Measurements from ENCODE around the gene DAB1.

The DAB1 gene

DNA sequence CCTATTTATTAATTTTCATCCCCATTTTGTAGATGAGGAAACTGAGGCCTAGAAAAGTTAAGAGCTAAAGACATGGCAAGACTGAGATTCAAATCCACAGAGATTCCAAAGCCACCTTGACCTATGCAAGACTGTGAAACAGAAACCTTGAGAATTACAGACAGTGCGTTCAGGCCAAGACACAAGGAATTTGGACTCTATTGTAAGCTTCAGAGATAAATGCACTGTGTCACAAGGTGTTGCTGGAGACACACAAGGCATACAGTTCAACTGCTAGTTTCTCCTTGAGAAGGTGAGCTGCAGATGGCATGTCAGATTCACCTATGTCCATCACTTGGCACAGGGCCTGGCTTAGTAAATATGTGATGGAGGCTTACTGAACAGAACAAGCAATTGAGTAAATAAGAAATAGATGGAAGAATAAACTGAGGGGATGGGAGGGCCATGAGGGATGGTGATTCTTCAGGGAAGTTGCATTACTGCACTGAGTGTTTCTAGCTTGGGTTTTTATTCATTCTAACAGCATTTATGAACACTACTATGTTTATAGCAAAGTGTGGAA lies 215.0 kb downstream of the DAB1 start:
- no peak for DNase-seq (ENCODE audit: low read depth)
- no peak overlapping the region for H3K4me3 ChIP-seq (ENCODE audit: control insufficient read depth, low read depth, low read length)
- TF ChIP-seq, protein P1, sequence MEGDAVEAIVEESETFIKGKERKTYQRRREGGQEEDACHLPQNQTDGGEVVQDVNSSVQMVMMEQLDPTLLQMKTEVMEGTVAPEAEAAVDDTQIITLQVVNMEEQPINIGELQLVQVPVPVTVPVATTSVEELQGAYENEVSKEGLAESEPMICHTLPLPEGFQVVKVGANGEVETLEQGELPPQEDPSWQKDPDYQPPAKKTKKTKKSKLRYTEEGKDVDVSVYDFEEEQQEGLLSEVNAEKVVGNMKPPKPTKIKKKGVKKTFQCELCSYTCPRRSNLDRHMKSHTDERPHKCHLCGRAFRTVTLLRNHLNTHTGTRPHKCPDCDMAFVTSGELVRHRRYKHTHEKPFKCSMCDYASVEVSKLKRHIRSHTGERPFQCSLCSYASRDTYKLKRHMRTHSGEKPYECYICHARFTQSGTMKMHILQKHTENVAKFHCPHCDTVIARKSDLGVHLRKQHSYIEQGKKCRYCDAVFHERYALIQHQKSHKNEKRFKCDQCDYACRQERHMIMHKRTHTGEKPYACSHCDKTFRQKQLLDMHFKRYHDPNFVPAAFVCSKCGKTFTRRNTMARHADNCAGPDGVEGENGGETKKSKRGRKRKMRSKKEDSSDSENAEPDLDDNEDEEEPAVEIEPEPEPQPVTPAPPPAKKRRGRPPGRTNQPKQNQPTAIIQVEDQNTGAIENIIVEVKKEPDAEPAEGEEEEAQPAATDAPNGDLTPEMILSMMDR (conservative IDR thresholded peaks at IDR 0.05; ENCODE audit: control insufficient read depth, insufficient read depth, low read depth, low read length) = no peak

DNA sequence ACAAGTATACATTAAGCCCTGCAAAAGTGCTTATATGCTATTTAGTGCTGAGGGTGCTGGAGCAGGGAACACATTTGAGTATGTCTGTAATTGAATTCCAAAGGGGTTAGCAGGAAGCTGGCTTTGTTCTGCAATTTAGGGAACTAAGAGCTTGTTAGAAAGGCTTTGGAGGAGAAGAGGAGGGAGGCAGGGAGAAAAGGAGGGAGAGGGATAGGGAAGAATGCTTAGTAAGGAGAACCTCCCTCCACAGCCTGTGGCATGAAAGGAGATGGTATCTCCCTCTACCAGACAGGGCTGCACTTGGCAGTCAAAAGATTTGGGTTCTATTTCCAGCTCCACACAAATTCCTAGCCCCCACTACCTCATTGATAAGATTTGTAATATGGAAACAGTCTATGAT lies 217.8 kb downstream of the DAB1 start:
- TF ChIP-seq, protein P1 (conservative IDR thresholded peaks at IDR 0.05; ENCODE audit: control insufficient read depth, insufficient read depth, low read depth, low read length) = no peak

DNA sequence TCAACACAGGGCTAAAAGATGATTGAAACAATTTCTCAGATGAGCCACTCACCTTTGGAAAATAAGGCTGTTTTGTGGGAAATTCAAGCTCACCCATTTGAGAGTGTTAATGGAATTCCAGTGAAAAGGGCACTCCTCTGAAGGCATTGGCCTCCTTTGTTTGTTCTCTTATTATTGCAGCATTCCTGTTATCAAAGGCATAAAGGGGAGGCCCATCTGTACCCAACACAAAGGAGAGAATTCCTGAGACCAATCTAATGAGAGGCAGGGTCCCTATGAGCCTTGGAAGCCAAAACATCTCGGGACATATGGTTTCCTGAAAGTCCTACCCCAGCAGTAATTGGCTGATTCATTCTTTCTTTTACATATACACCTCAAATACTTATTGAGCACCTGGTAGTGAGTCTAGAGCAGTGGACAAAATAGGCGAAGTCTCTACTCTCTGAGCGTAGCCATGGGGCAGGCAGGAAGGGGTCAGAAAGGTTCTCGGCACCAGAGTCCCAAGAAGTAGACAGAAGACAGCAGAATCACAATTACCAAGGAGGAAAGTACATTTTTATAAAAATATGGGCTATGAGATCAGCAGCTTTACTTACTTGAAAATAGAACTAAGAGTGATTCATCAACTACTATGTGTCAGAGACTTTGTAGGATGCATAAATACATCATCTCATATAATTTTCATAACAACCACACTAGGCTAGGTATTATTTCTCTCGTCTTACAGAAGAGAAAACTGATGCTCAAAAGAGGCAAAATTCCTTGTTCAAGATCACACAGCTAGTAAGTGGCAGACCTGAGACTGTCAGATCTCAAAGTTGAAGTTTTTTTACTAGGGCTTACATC lies 218.7 kb downstream of the DAB1 start:
- TF ChIP-seq, protein P1 (conservative IDR thresholded peaks at IDR 0.05; ENCODE audit: control insufficient read depth, insufficient read depth, low read depth, low read length) = no peak
- no peak for DNase-seq (ENCODE audit: low read depth)

More for the DNA sequence above, 217.8 kb downstream of the DAB1 start:
- no peak for DNase-seq (ENCODE audit: low read depth)
- H3K4me3 ChIP-seq (ENCODE audit: control insufficient read depth, low read depth, low read length) = no peak overlapping the region

DNA sequence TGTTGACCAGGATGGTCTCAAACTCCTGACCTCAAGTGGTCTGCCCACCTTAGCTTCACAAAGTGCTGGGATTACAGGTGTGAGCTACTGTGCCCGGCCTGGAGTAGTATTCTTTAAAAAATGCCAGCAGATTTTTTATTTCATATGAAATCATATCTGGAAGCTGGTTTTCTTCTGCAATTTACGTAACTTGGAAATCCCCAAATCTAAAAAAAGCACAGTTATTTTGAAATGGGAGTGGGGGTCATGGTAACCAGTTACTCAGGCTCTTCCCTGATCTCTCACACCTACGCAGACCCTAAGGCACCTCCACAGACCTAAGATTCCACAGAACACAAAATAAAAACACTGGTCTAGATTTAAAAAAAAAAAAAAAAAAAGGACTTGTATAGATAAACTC lies 219.8 kb downstream of the DAB1 start:
- no peak for DNase-seq (ENCODE audit: low read depth)
- TF ChIP-seq, protein P1 (conservative IDR thresholded peaks at IDR 0.05; ENCODE audit: control insufficient read depth, insufficient read depth, low read depth, low read length) = no peak
- H3K4me3 ChIP-seq (ENCODE audit: control insufficient read depth, low read depth, low read length) = no peak overlapping the region

More for the DNA sequence above, 218.7 kb downstream of the DAB1 start:
- H3K4me3 ChIP-seq (ENCODE audit: control insufficient read depth, low read depth, low read length) = no peak overlapping the region

DNA sequence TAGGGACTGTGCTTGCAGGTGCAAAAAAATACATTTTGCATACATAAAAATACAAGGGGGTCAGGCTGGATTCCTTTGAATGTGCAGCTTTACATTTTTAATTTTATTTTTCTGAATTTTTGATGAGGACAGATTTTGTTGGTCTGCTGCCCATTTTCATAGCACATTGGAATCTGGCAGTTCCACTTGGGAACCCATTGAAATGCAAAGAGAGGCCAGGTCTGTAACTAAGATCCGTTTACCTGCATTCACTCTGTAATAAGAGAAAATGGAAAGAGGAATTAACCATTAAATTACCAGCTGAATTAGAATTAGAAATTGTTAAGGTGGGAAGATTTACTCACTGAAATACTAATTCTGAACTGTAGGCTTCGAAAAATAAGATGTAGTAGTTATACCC lies 221.6 kb downstream of the DAB1 start:
- TF ChIP-seq, protein P1 (conservative IDR thresholded peaks at IDR 0.05; ENCODE audit: control insufficient read depth, insufficient read depth, low read depth, low read length) = no peak
- DNase-seq (ENCODE audit: low read depth) = no peak

DNA sequence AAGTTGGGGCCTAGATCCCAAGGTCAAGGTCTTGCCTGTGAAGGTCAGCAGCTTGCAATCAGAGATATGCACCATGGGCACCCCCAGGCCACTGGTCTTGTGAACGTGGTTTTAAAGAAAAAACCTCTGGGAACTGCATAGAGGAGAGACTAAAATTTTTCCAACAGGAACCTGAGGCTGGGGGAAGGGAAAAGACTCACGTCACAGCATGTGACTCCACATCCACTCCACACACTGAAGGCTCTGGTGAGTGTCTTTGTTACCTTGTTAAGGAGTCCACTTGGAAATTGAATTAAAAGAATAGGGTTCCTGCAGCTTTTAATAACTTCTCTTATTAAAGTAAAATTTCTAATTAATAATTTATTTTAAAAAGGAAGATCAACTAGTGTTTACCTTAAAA lies 224.9 kb downstream of the DAB1 start:
- TF ChIP-seq, protein P1 (conservative IDR thresholded peaks at IDR 0.05; ENCODE audit: control insufficient read depth, insufficient read depth, low read depth, low read length) = no peak
- no peak overlapping the region for H3K4me3 ChIP-seq (ENCODE audit: control insufficient read depth, low read depth, low read length)
- DNase-seq (ENCODE audit: low read depth) = no peak

More for the DNA sequence above, 221.6 kb downstream of the DAB1 start:
- H3K4me3 ChIP-seq (ENCODE audit: control insufficient read depth, low read depth, low read length) = no peak overlapping the region
